Eye (tissue), 1 donor: Measurements from ENCODE around the gene CYB561D2.
A peak's percentile ranks its signal among the peaks of the same experiment; 100 is the strongest.

ENCODE experiments used
- DNase-seq: peaks from one replicate; pipeline ENCODE4 v3.0.0-alpha.2; 2015

CYB561D2 gene

DNA sequence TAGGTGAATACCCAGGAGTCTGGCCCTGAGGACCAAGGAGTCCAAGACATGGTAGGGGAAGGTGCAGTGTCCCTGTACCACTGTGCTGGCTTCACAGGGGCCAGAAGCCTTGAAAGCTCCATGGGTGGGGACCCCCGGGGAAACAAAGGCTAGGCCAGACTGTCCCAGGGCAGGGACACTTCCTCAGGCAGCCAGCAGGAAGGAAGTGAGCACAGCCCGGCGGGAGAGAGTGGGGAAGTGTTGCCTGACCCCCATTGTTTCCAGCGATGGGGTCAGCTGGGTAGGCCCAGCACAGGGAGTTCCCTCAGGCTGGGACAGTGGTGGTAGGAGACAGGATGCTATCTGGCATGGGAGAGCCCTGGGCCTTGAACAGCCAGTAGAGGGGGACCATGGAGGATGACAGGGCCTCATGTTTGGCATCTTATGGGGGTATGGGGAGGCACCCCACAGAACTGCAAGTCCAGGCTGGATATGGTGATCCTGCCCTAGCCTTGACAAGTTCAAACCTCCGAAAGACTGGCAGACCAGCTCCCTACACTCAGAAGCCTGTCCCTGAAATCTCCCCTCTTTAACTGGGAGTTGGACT lies 27.0 kb upstream of the CYB561D2 start:
- DNase-seq = no peak

DNA sequence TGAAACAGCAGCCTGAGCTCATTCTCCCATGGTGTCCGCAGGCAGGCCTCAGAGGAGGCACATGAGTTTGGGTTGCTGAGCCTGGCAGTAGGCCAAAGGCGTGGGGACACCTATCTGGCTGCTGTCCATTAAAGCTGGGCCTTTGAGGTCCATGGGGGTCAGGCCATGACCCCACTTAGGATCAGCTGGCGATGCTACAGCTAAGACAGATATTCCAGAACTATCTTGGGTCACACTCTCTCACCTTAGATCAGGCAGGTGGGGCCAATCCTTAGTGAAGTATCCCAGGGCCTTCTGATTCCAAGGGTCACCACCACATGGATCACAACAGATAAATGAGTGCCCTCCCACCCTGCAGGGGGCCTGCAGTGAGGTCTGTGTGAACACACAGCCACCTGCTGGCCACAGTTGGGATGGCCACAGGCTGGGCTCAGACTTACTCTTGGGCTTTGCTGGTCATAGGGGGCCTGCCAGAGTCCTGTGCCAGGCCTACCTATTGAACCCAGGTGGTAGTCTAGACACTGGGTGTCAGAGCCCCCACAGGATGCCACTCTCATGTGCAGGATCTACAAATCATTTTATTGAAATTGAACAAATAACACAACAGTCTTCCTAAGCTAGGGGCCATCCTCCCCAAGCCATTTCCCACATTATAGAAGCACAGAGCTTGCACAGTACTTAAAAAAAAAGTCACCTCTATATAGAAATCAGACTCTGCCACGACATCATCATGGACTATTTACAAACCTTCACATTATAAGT lies 26.1 kb upstream of the CYB561D2 start:
- peak; percentile 86 for DNase-seq

DNA sequence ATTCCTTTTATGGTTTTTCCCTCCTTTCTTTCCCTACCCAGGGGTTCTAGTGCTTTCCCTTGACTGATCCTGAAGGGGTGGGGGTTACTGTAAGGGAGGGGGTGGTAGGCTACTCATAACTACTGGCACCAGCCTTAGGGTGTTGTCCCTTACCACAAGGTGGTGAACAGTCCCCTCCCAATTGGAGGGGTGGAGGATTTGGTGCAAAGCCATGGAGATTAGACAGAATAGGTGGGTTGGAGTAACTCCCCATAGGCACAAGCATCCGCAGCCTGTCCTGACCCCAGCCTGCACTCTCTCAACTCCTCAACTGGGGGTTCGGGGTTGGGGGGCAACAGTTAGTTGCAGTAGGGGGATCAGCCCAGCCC lies 25.6 kb upstream of the CYB561D2 start:
- no peak for DNase-seq

DNA sequence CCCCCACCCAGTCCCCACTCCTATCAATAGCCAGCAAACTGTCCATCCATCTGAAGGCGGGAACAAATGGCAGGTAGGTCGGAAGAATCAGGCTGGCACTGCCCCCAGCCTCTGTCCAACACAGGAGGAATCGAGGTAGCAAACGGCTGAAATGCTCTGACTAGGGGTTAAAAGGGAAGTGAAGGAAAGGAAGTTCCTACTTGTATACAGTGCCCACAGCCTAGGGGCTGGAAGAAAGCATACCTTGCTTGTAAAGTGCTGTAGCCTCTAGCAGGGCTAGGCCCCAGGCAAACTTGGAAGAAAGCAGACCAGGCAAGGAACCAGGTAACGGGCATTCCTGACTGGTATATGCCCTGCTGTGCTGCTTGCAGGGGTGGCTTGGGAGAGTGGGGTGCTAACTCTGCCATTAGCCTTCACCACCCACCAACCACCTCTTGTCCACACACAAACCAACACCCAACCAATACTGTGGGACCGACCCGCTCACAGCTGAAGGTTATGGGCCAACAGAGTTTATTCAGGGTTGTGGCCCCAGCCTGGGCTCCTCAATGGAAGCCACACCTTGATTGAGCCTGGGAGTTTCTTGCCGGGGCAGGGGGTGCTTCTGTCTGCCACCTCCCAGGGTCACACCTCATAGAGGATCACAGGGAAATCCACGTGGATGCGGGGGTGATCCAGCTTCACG lies 25.0 kb upstream of the CYB561D2 start:
- no peak for DNase-seq

DNA sequence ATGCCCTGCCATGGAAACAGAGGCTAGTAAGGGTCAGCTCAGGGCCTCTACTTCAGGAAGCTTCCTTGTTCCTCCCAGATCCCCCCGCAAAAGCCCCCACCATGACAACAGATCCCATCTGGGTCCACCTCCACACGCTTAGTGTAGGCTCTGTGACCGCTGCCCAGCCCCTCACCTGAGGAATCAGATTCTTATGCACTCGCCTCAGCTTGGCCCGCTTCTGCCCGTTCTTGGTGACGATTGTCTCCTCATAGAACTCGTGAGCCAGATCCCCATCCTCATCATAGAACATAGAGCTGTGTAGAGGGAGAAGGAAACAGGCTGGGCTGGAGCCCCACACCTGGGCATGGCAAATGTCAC lies 24.5 kb upstream of the CYB561D2 start:
- DNase-seq = no peak

DNA sequence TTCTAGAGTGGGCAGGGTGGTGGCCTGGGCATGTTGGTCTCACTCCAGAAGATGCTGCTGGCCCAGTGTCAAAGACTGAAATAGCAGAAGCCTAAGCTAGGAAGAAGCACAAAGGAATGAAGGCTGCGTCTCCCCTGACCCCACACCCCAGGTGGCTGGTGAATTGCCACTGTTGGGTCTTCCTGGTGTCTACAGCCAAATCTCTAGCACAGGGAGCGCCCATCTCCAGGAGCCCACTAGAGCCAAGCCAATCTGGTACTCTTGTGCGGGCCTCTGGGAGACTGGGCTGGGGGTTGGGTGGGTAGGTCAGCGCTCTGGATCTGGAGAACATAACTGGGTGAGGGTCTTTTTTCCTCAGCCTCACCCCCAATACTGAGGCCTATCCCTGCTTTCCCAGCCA lies 23.5 kb upstream of the CYB561D2 start:
- DNase-seq = no peak

DNA sequence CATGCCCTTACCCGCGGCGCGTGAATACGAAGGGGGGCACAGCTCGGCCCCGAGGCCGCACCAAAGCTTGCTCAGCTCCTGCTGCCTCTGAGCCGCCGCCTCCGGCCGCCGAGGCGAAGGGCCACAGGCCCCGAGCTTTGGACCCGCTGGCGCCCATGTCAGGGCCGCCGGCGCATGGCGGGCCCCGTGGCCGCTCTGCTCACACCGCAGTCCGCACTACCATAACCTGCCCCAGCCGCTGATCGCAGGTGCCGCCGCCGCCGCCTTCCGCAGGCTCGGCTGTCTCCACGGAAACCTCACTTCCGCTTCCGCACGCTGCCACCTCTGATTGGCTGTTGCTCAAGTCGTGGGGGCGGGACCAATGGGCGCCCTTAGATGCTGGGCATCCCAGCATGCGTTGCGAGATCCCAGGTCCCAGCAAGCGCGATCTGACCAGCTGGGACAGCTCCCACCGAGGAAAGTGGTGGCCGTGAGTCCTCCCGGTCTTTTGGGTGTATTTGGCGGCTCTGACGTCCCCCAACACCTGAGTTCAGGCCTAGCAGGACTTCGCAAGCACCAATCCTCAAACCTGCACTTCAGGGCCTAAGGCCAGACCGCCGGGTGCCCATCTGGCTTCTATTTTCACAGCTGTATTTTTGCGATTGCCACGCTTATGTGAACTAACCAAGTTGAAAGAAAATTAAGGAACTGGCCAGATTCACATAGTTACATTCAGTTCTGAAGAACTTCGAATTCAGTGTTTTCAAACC lies 22.5 kb upstream of the CYB561D2 start, which contains the start of gene TUSC2:
Gene TUSC2, minus strand, starts transcription at position 281 of the 749 bp plus-strand sequence. Its CDS starts 124 bp downstream, at position 157.
- DNase-seq = peak; percentile 99

DNA sequence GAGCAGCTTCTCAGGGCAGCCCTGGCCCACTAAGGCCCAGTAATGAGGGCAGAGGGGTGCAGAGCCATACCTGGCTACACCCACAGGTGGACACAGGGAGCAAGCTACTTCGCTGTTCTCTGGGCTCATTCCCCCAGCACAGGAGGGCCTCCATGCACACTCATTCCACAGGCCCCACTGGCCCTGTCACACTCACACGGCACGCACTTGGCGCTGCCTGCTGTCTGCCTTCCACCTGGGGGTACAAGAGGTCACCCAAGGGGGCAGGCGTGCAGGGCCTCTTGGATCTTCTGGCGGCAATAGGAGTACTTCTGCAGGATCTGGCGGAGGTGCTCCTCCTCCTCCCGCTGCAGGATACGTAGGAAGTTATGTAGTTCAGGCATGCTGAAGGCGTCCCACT lies 20.3 kb upstream of the CYB561D2 start:
- no peak for DNase-seq

DNA sequence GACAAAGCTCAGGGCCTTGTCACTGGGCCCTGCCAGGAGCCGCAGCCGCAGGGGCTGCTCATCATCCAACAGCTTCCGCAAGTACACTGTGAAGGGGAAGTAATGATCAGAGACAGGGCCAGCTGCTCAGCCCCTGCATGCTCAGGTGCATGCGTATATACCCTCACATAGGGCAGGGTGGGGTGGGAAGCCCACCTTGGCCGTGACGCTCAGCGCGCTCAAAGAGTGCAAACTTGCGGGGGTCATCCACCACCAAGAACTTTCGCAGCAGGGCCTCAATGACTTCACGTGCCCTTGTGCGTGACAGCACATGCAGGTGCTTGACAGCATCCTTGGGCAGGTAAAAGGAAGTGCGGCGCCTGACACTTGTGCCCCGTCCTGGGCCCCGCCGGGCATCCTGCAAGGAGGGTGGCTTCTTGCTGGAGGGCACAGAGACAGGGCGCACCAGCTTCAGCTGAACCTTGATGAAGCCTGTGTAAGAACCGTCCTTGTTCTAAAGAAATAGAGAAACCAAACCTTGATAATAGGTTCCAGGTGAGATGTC lies 19.2 kb upstream of the CYB561D2 start:
- no peak for DNase-seq

DNA sequence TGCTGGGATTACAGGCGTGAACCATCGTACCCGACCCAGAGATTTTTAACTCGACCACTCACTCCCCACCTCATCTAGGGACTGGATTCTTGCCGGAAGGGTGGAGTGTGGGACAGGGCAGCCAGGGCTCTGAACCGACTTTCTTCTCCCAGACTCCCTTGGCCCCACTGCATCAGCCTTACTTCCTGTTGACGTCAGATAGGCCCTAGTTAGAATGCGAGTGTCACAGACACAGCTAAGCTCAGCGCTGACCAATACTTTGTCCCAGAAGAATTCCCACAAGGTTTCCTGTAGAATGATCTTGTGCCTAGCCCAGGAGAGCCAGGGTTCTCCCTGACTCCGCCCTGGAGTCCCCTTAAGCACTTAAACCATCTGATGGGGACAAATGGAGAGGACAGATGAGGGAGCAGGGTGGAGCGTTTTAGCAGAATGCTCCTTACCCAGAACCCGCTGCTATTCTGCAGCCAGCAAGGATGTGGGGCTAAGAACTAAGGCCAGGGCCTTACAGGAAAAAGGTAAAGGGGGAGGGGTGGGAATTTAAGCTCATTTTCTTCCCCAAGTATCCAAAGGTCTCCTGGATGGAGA lies 16.8 kb upstream of the CYB561D2 start:
- DNase-seq = no peak

DNA sequence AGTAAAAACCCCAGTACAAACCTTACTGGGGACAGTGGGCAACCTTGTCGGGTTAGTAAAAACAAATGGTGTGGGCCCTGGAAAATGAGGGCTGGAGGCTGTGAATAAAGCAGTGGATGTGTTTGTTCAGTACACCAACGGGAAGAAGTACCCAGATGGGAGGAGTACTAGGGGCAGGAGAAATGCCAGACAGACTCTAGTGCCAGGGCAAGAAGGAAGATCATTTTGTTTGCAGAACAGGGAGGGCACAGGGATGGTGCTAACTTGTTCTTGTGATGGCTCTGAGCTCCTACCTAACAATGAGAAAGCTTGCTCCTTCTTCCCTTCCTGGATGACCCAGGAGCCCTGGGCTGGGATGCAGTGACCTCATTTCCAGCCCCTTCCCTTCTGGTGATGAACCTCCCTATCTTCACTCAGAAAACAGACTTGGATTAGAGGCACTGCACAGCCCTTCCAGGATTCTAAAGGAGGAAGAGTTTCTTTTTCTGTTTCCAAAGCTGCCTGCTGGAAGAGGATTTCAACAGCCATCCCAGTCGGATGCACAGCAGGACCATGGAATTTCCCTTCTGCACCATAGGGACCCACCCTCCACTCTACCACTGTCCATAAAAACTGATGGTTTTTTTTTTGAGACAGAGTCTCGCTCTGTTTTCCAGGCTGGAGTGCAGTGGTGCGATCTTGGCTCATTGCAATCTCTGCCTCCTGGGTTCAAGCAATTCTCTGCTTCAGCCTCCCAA lies 16.2 kb upstream of the CYB561D2 start:
- no peak for DNase-seq

DNA sequence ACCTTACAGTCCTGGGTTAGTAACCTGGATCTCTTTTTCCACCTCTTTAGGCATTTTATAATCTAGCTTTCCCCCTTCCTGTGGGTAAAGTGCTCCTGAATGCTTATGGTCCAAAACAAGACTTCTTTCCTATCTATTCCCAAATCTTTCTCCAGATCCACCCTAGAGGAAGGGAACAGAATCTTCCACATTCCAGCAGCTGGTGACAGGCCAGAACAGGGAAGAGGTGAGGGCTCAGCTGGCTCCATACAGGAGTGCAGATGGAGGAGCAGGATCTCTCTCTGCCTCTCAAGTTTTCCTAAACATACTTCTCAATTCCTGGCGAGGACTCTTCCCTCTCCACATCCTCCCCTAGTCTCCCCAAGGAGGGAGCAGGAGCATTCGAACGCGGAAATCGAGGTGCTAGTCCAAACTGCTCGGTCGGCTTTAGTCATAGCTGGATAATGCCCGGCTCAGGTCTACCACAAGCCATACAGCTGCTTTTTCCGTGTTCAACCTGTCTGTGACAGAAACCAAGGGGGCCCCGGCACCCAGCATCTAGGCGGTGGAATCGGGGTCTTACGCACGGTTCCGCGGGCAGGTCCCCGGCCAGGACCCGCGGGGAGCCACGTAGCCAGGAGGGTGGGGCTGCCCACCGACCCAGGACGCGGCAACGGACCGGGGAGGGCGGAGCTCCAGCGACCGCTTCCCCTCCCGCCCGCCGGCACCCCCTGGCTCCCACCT lies 14.0 kb upstream of the CYB561D2 start:
- no peak for DNase-seq

DNA sequence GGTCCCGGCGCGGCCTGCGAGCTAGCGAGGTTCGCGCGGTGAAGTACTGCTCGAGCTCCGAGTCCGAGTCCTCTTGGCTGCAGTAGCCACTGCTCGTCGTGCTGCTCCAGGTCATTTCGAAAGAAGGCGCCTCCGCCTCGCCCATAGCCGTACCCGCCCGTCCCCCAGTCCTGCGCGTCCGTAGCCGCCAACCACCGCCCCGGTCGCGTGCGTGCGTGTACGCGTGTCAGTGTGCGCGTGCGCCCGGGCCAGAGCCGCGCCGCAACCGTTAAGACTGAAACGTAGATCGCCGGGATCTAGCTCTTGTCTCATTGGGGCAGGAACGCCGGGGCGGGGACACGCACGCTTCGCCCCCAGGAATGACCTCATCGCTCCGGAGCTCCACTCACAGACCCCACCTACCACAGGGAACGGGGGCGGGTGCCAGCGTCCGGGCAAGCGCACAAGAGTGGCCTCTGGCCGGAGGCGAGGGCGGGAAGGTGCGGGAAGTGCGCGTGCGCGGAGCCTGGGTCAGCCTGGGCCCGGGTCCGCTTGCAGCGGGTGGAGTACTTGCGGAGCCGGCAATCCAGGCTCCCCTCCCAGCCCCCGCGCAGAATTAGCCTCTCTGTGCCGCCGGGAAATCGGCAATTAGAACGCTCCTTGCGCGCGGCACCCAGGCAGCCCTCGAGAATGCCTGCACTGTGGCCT lies 13.3 kb upstream of the CYB561D2 start:
- peak; percentile 99 for DNase-seq

DNA sequence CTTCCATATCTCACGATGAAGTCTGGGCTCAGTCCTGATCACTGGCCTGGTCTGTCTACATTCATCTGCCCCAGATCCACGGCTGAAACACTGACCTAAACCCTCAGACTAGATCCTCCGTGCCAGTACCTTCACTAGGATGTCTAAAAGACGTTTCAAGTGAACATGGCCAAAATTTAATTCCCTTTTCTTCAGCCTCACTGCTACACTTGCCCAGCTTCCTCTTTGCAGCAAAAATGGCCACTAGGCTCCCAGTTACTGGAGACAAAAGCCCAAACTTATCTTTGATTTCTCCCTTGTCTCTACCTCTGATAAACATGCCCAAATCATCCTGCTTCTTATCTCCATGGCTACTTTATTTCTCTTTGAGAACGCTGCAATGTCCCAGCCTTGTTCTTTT lies 11.7 kb upstream of the CYB561D2 start:
- no peak for DNase-seq

DNA sequence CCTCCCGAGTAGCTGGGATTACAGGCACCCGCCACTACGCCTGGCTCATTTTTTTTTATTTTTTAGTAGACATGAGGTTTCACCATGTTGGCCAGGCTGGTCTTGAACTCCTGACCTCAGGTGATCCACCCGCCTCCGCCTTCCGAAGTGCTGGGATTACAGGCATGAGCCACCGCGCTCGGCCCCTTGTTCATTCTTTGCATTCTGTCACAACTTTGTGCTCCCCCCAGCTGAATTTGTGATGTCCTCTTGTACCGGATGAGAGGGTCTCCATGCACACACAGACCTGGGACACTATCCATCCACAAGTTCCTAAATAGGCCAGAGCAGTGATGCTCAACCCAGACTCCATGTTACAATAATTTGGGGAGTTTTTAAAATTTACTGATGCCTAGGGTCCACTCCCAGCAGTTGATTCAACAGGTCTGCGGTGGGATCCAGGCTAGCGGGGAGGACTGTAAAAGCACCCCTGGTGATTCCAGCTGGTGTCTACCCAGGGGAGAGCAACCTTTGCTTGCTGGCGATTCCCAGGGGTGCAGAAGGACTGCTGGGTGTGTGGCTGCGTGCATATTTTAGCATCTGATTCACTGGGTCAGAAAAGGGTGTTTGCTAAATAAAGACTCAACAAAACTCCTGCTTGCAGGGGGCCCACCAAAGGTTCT lies 11.0 kb upstream of the CYB561D2 start:
- DNase-seq = no peak

DNA sequence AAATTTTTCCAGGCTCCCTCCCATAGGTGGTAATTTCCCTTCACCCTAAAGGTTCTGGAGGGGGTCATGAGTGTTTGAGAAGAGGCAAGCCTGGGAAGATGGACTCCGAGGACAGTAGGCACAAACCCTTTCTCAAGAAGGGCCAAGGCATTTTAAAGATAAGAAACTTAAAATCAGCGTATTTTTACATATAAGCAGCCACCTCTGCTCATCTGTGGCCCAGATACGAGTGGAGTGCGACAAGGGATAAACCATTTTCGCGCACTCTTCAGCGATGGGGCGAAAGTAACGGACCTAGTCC lies 10.6 kb upstream of the CYB561D2 start:
- no peak for DNase-seq

DNA sequence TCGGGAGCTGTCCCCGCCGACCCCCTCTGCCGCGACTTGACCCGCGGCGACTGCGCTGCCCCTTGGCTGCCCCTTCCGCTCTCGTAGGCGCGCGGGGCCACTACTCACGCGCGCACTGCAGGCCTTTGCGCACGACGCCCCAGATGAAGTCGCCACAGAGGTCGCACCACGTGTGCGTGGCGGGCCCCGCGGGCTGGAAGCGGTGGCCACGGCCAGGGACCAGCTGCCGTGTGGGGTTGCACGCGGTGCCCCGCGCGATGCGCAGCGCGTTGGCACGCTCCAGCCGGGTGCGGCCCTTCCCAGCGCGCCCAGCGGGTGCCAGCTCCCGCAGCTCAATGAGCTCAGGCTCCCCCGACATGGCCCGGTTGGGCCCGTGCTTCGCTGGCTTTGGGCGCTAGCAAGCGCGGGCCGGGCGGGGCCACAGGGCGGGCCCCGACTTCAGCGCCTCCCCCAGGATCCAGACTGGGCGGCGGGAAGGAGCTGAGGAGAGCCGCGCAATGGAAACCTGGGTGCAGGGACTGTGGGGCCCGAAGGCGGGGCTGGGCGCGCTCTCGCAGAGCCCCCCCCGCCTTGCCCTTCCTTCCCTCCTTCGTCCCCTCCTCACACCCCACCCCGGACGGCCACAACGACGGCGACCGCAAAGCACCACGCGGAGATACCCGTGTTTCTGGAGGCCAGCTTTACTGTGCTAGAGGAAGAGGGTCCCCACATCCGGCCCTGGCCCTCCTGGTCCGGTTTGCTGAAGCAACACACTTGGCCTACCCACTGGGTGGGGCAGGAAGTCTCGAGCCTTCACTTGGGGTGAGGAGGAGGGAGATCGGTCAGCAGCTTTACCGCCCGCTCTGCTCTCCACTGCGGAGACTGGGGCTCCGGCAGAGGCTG lies 10.0 kb upstream of the CYB561D2 start, which contains the start of gene RASSF1:
Gene RASSF1, minus strand, starts transcription at position 389 of the 882 bp plus-strand sequence. Its CDS starts 31 bp downstream, at position 358.
- peak; percentile 62 for DNase-seq

DNA sequence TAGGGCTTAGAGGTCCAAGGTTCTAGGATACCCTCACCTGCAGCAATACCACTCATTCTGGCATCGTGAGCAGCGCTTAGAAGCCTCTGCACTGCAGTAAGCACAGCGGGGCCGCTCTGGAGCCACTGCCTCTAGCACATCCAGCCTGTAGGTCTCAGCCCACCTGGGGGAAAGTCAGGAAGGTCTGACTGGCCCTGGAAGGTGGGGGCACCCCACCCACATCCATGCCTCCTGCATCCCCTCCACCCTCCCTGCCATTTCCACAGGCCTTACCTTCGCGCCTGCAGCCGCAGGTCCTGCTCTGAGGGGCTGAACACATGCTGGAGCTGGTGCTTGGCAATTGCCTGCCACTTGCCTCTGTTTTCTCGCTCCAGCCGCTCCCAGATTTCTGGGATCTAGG lies 9.1 kb upstream of the CYB561D2 start:
- DNase-seq = no peak

DNA sequence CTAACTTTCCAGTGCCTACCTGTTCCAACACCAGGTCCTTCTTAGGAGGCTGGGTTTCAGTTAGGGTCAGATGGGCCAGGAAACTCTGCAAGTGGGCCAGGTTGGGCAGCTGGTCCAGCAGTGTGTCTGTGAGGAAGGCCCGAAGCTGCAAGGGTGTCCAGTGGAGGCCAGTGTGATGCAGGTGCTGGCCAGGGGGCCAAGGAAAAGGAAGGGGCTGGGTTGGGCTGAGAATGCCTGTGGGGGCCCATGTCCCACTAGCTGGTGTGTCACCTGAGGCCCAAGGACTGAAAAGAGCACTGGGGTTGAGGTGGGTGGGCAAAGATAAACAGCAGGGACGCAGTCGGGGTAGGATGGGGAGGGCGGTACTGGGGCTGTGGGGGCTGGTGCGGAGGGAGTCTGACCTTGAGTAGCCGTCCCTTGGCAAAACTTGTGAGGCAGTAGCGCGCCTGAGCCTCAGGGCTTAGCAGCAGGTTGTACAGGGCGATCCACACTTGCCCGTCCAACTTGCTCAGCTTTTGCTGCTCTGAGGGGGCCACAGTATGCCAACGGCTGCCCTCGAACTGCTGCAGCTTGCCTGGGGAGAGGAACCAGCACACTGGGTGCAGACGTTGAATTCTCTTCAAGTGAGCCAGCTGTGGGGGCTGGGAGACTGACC lies 8.5 kb upstream of the CYB561D2 start:
- DNase-seq = no peak
